Type B pancreatic cell (in vitro differentiated cells): ENCODE results near the gene GJB5. TPM values are rescaled to one million over a fixed set of nuclear protein-coding genes. Genes with fewer than 3 reads are reported as not detected.

Experiments used
- DNase-seq: peaks from one replicate; pipeline ENCODE4 v3.0.0; 2021; ENCODE audit warnings: mixed read lengths; ENCODE audit not compliant: unreplicated experiment; ENCODE audit errors: extremely low spot score
- H3K27ac Mint-ChIP-seq: 2 replicates; pipeline ENCODE4 v1.8.0; 2021; ENCODE audit warnings: mild to moderate bottlenecking, mixed read lengths
- H3K27me3 Mint-ChIP-seq: 2 replicates; pipeline ENCODE4 v1.8.0; 2021; ENCODE audit warnings: mixed read lengths
- H3K36me3 Mint-ChIP-seq: 2 replicates; pipeline ENCODE4 v1.8.0; 2021; ENCODE audit warnings: mixed read lengths
- H3K4me1 Mint-ChIP-seq: one replicate; pipeline ENCODE4 v1.8.0; 2021; ENCODE audit warnings: mixed read lengths; ENCODE audit not compliant: unreplicated experiment
- H3K4me3 Mint-ChIP-seq: 2 replicates; pipeline ENCODE4 v1.8.0; 2021; ENCODE audit warnings: mild to moderate bottlenecking, mixed read lengths
- H3K9me3 Mint-ChIP-seq: 2 replicates; pipeline ENCODE4 v1.8.0; 2021; ENCODE audit warnings: mixed read lengths
- total RNA-seq: library from RNA; stranded (reverse); gene quantifications from 2 replicates; pipeline ENCODE4 v1.2.1, GENCODE V29; 2021; ENCODE audit warnings: low replicate concordance
- TF ChIP-seq, protein P1 (sequence below): fragments of 200-600 bp; sonication (generic); conservative IDR thresholded peaks from 2 replicates; pipeline ENCODE4 v1.5.0; 2021; ENCODE audit warnings: antibody characterized with exemption, mild to moderate bottlenecking

Gene GJB5
- total RNA-seq, 1 donor from 2014 or later = 2.0 TPM

DNA sequence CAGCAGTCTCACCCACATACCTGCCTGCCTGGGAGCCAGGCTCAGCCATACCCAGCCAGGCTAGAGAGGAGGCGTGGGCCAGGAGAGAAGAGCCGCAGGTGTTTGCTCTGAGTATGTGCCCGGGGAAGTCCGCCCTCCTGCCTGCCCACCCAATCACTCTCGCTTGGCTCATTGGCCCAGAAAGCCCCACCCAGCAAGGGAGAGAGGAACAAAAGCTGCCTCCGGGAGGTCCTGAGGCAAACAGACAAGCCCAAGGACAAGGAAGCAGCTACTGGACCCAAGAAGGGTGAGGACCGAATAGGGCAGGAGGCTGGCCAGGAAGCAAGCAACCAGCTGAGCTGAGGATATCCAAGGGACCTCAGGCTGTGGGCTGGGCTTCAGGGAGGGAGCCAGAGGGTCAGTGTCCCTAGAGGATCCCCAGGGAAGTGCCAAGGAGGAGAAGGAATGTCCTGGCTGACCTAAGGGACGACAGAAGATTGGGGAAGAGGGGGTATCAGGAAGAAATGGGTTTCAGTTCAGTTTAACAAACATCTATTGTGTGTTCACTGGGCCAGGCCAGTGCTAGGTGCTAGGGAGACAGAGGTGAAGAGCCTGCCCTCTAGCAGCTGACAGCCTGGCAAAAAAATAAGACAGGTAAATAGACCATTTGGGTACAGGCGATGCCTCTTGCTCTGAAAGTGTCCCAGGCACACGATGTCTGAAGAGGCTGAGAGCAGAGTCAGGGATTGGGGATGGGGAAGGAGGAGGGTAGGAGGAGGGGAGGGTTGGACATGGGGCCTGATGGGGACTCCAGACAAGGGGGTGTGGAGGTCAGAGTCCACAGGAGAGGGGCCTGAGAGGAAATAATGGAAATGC, 4.9 kb downstream of the GJB5 start, which contains the start of gene GJB4:
Gene GJB4, plus strand, starts transcription at position 238 of the 855 bp plus-strand sequence. CDS start 1,515 bp downstream, outside the sequence.
- peaks cover 21% of the 10 kb centered on the region for H3K27me3 Mint-ChIP-seq

GRCh38 chr1:34761176-34761761, 6.4 kb downstream of the GJB5 start:
- Mint-ChIP-seq H3K4me1 (no peaks in the 10 kb centered on the region), H3K4me3 (no peak overlapping the region), H3K9me3 (no peaks in the 10 kb centered on the region), H3K36me3 (no peaks in the 10 kb centered on the region), H3K27ac (no peak overlapping the region), H3K27me3 (peaks cover 21% of the 10 kb centered on the region)
- TF ChIP-seq, protein P1, sequence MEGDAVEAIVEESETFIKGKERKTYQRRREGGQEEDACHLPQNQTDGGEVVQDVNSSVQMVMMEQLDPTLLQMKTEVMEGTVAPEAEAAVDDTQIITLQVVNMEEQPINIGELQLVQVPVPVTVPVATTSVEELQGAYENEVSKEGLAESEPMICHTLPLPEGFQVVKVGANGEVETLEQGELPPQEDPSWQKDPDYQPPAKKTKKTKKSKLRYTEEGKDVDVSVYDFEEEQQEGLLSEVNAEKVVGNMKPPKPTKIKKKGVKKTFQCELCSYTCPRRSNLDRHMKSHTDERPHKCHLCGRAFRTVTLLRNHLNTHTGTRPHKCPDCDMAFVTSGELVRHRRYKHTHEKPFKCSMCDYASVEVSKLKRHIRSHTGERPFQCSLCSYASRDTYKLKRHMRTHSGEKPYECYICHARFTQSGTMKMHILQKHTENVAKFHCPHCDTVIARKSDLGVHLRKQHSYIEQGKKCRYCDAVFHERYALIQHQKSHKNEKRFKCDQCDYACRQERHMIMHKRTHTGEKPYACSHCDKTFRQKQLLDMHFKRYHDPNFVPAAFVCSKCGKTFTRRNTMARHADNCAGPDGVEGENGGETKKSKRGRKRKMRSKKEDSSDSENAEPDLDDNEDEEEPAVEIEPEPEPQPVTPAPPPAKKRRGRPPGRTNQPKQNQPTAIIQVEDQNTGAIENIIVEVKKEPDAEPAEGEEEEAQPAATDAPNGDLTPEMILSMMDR = no peak
- DNase-seq = no peak

More for the DNA sequence above, 4.9 kb downstream of the GJB5 start, which contains the start of gene GJB4:
- Mint-ChIP-seq H3K4me3 (no peak within 1 kb of the TSS), H3K9me3 (no peaks in the 10 kb centered on the region), H3K27ac (peak within 1 kb of the TSS; percentile 68), H3K4me1 (no peaks in the 10 kb centered on the region), H3K36me3 (no peaks in the 10 kb centered on the region)
- TF ChIP-seq, protein P1 = no peak
- DNase-seq = no peak

DNA sequence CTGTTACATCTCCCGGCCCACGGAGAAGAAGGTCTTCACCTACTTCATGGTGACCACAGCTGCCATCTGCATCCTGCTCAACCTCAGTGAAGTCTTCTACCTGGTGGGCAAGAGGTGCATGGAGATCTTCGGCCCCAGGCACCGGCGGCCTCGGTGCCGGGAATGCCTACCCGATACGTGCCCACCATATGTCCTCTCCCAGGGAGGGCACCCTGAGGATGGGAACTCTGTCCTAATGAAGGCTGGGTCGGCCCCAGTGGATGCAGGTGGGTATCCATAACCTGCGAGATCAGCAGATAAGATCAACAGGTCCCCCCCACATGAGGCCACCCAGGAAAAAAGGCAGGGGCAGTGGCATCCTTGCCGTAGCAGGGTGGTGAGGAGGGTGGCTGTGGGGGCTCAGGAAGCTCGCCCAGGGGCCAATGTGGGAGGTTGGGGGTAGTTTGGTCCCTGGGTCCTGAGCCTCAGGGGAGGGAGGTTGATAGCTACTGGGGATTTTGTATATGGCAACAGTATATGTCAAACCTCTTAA, 7.0 kb downstream of the GJB5 start:
- Mint-ChIP-seq H3K4me3 (no peak overlapping the region), H3K36me3 (no peaks in the 10 kb centered on the region), H3K9me3 (no peaks in the 10 kb centered on the region), H3K4me1 (no peaks in the 10 kb centered on the region), H3K27ac (no peak overlapping the region), H3K27me3 (peaks cover 21% of the 10 kb centered on the region)
- TF ChIP-seq, protein P1 = no peak
- DNase-seq = no peak

DNA sequence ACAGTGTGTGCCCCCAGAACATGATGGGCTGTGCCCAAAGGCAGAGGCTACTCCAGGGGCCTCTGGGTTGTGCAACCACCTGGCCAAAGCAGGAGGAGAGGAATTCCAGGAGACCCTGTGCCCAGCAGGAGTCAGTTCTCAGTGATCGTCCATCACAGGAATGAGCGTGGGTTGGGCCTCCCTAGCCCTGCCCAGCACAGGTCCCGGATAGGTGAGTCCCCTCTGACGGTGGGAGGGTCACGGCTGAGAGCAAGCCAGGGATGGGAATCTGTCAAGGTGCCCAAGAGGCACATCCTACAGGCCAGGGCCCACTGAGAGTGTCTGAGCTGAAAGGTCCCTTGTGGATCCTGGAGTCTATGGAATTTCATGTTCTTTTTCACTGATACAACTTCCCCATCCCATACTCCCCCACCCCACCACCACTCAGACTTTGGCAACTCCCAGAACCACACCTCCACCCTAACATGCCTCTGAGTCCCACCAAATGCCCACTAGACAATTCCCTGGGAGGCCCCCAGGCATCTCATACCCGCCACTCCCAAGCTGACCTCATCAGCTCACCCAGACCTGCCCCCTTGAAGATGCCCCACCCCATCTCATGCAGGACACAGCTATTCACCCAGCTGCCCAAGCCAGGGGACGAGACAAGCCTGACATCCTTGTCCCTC, 7.8 kb downstream of the GJB5 start:
- no peaks in the 10 kb centered on the region for H3K4me1 Mint-ChIP-seq
- peak overlapping the region; percentile 54 for H3K4me3 Mint-ChIP-seq
- H3K27me3 Mint-ChIP-seq = peaks cover 19% of the 10 kb centered on the region
- peak overlapping the region; percentile 92 for H3K27ac Mint-ChIP-seq
- H3K36me3 Mint-ChIP-seq = no peaks in the 10 kb centered on the region
- H3K9me3 Mint-ChIP-seq = no peaks in the 10 kb centered on the region
- DNase-seq = no peak
- TF ChIP-seq, protein P1 = no peak

DNA sequence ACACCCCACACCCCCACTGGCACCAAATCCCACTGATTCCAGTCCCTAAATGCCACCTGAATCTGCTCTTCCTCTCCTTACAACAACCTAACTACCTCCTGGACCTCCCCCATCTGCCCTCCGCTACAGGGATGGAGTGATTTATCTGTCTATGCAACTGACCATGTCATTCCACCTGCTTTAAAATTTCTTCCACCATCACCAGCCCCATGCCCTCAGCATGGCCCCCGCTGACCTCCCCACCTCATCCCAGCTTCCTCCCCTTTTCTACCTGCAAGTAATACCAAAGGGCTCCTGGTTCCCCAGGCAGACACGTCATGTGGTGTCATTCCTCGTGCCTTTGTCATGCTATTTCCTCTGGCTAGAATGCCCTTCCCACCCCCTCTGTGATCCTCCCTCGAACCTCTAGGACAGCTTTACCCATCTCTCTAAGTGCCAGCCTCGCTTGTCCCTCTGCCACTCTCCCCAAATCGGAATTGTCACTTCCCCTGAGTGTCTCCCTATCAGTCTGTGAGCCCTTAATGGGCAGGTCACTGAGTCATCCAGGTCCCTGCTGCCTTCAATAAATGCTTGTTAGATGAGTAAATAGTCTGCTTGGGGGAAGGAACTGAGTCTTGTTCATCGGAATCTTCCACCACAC, 8.4 kb downstream of the GJB5 start:
- Mint-ChIP-seq H3K9me3 (no peaks in the 10 kb centered on the region), H3K4me3 (peak overlapping the region; percentile 54), H3K27me3 (peaks cover 15% of the 10 kb centered on the region), H3K27ac (peak overlapping the region; percentile 92), H3K4me1 (no peaks in the 10 kb centered on the region), H3K36me3 (no peaks in the 10 kb centered on the region)
- TF ChIP-seq, protein P1 = no peak
- DNase-seq = no peak
